Left colon (tissue), 2 donors: ENCODE results near the gene ZNF792. TPM values are rescaled to one million over a fixed set of nuclear protein-coding genes. Genes with fewer than 3 reads are reported as not detected.
"Not testable (repeated sequence)": the region's sequence is repeated elsewhere in the genome, so short reads cannot be mapped to it uniquely, and the experiment has no call there.

Source experiments
- ATAC-seq: fragments of 200-7000 bp; cut with Tn5 transposase; one replicate; pipeline ENCODE4 v1.9.1; 2020; ENCODE audit warnings: mild to moderate bottlenecking, moderate library complexity
- DNase-seq, 2 donors: peaks; one replicate each; pipeline ENCODE4 v3.0.0-alpha.2; 2020
- intact Hi-C, 2 donors: fragments of 100-400 bp; cut with DNase I in 1 of 2; cut with micrococcal nuclease in 1 of 2; formaldehyde crosslinking; loops; one replicate each; pipeline versions ENCODE4 v1.11.2 to v1.14.0; 2022; cut with DNase I, micrococcal nuclease
- total RNA-seq, 2 donors: library from RNA; stranded (reverse); fragmentation: NEBNext Ultra II Directional; extraction: Animal tissue kit (Norgen Biotek cat#: 25700); gene quantifications; one replicate each; pipeline ENCODE4 v1.2.1, GENCODE V29; 2021
- donor health status: DM: no; HTN: no; CAD: no.
- donor health status: DM: yes; HTN: yes; CAD: no.

Gene ZNF792
- total RNA-seq, 2 donors from 2014 or later = 5.8 to 6.4 TPM

- ATAC-seq (peak; percentile 70), DNase-seq (peak in 1 of 2 donors; percentile 87)
- intact Hi-C loops = no loop called here
These were observed 36.3 kb upstream of the ZNF792 start for GRCh38 chr19:35000338-35000646.

- peak; percentile 23 for ATAC-seq
- intact Hi-C loops = no loop called here
- peak; percentile 66 to 84 for DNase-seq
These were observed 35.7 kb upstream of the ZNF792 start, which contains the start of gene GRAMD1A for GRCh38 chr19:34999498-35000337. GRAMD1A (plus strand) TSS chr19:35000323; CDS start chr19:35000479, 156 bp downstream.

DNA sequence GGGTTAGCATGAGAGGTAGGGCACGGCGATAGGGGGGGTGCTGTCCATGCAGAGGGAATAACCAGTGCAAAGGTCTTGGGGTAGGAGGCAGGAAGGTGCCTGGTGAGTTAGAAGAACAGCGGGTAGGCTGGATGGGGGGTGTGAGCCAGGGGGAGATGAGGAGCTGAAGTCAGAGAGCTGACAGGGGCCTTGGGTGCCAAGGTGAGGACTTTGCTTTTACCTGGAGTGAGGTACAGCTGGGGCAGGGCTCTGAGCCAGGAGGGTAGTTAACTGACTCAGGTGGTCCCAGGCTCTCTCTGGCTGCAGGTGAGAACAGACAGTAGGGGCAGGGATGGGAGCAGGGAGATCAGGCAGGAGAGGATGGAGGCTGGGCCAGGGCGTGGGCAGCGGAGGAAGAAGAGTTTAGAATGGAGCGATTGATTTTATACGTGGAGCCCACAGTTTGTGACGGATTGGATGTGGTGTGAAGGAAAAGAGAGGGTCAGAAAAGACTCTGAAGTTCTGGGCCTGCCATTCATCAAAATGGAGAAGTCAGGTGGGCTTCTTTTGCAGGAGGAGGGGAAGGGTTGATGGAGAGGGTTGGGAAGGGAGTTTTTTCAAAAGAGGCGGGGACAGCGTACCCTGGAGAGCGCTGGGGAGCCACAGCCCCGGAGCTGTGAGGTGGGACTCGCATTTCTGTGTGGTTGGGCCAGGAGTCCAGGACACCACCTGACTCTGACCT lies 34.9 kb upstream of the ZNF792 start:
- intact Hi-C loops = no loop called here
- no peak for ATAC-seq
- peak in 1 of 2 donors; percentile 17 for DNase-seq

DNA sequence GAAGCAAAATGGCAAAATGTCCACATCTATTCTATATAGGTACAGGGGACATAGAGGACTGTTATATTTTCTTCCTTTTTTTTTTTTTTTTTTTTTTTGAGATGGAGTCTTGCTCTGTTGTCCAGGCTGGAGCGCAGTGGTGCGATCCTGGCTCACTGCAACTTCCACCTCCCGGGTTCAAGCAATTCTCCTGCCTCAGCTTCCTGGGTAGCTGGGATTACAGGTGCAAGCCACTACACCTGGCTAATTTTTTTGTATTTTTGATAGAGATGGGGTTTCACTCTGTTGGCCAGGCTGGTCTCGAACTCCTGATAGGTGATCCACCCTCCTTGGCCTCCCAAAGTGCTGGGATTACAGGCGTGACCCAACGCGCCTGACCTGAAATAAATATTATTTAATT lies 34.2 kb upstream of the ZNF792 start:
- intact Hi-C loops = not testable (repeated sequence)

GRCh38 chr19:34997071-34997617 lies 33.1 kb upstream of the ZNF792 start:
- ATAC-seq (no peak), DNase-seq (no peak)
- intact Hi-C loops = no loop called here

More for the DNA sequence above, 34.2 kb upstream of the ZNF792 start:
- not testable (repeated sequence) for DNase-seq, ATAC-seq

DNA sequence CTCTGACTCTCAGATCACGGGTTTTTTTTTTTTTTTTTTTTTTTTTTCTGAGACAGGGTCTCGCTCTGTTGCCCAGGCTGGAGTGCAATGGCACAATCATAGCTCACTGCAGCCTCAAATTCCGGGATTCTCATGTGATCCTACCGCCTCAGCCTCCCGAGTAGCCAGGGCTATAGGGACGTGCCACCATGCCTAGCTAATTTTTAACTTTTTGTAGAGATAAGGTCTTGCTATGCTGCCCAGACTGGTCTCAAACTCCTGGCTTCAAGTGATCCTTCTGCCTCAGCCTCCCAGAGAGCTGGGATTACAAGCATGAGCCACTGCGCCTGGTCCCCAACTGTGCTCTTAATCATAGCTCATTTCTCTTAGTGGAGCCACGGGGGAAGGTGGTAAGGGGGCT lies 31.5 kb upstream of the ZNF792 start:
- DNase-seq = no peak
- intact Hi-C loops = no loop called here
- peak; percentile 32 for ATAC-seq

GRCh38 chr19:34994643-34995541 lies 30.9 kb upstream of the ZNF792 start:
- intact Hi-C loops = no loop called here
- peak; percentile 79 for ATAC-seq
- DNase-seq = peak; percentile 67 to 78

DNA sequence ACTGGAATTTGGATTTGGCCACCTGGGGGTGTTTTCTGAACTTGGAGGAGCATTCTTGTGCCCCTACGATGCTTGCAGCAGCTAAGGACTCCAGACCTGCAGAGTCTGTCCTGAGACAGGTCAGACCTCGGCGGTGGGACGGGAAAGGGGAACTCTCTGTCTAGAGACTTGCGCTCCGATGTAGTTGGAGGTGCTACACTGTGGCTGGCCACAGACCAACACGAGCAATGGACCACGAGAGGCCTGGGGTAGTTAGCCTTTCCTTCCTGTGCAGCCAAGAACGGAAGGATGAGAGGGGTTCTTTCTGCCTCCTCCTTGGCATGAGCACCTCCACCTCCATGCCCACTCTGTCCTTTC lies 30.2 kb upstream of the ZNF792 start:
- ATAC-seq (no peak), DNase-seq (no peak)
- intact Hi-C loops = no loop called here

DNA sequence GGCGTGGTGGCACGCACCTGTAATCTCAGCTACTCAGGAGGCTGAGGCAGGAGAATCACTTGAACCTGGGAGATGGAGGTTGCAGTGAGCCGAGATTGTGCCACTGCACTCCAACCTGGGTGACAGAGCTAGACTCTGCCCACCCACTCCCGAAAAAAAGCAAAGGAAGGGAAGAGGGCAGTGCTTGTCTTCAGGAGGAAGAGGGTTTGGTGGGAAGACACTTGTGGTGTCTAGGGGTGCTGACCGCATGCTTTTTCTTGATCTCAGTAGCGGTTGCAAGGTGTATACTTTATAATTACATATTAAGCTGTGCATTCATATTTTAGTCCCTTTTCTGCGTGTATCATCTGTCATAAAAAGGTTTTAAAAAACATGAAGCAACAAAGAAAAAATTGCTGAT lies 28.6 kb upstream of the ZNF792 start:
- ATAC-seq, intact Hi-C loops, DNase-seq: not testable (repeated sequence)

GRCh38 chr19:34991542-34992333 lies 27.7 kb upstream of the ZNF792 start:
- intact Hi-C loops = no loop called here
- DNase-seq (no peak), ATAC-seq (no peak)

- intact Hi-C loops = no loop called here
- ATAC-seq = no peak
- DNase-seq = no peak
These were observed 26.7 kb upstream of the ZNF792 start for GRCh38 chr19:34990578-34991192.

GRCh38 chr19:34989298-34989697 lies 25.3 kb upstream of the ZNF792 start:
- DNase-seq (no peak), ATAC-seq (no peak)
- intact Hi-C loops = no loop called here

GRCh38 chr19:34988119-34988518 lies 24.1 kb upstream of the ZNF792 start:
- no peak for DNase-seq
- no peak for ATAC-seq
- intact Hi-C loops = no loop called here

DNA sequence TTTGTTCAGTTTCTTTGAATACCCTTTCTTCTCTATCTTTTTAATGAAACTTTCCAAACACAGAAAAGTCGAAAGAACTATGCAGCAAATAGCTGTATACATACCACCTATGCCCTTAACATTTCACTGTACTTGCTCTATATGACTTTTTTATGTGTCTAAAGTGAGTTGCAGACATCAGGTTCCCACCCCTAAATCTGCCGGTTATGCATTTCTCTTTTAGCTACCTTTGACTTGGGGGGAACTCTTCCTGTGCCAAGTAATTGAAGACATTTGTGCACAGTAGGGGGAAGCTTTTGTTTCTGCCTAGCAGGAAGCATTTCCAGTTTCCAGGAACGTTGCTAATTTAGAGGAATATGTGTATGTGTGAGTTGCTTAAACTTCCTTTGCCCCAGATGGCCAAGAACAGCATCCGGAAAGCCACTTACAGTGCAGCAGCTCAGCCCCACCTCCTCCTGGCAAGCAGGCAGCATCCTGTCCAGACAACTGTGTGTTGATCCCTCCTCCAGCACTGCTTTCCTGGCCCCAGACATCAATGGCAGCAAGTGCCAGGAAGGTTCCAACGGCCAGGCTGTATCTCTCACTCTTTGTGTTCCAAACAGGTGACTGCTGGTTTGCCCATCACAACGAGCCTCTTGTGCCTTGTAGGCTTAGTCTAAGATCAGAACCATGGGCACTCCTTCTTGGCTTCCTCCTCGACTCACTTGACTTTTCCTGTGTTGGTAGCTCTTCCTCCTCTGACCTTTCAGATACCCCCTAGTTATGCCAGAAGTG lies 21.4 kb upstream of the ZNF792 start:
- ATAC-seq (peak; percentile 78), DNase-seq (peak in 1 of 2 donors; percentile 44)
- intact Hi-C loops = no loop called here

DNA sequence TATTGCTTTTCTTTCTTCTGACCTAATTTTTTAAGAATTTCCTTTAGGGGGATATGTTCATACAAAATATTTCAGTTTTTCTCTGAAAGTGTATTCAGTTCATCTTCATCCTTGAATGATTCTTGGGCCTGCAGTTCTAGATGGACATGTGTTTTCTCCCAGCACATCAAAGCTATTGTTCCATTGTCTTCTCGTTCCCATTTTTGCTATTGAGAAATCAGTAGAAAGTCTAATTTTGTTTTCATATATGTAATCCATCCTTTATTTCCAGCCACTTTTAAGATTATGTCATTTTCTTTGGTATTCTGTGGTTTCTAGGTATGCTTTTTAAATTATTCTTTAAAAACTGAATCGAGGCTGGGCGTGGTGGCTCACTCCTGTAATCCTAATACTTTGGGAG lies 20.3 kb upstream of the ZNF792 start:
- intact Hi-C loops = no loop called here
- ATAC-seq = no peak
- DNase-seq = no peak

DNA sequence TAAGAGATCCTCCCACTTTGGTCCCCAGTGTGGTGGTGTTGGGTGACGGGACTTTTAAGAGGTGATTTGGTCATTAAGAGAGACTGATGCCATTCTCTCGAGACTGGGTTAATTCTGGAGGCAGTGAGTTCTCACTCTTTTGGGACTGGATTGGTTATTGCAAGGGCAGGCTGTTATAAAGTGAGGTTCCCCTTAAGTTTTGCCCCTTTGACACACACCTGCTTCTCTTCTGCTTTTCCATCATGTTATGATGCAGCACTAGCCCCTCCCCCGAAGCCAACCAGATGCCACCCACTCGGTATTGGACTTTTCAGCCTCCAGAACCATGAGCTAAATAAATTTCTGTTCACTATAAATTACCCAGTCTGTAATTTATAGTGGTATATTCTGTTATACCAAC lies 19.8 kb upstream of the ZNF792 start:
- DNase-seq (no peak), ATAC-seq (no peak)
- intact Hi-C loops = no loop called here

GRCh38 chr19:34982275-34982674 lies 18.2 kb upstream of the ZNF792 start:
- intact Hi-C loops = no loop called here
- no peak for DNase-seq
- ATAC-seq = no peak
